H9 (cell line): ENCODE results near the gene BAIAP2. TPM values are rescaled to one million over a fixed set of nuclear protein-coding genes. Genes with fewer than 3 reads are reported as not detected.

Experiments used
- DNase-seq: peaks from one replicate; pipeline ENCODE4 v3.0.0-alpha.2; 2017
- H2AFZ ChIP-seq: one replicate; pipeline ENCODE4 v1.6.1; 2013; ENCODE audit warnings: mild to moderate bottlenecking, low read length, control low read depth, moderate library complexity
- H2AK5ac ChIP-seq: 2 replicates; pipeline ENCODE4 v1.6.1; 2013; ENCODE audit warnings: low read length, control low read depth, mixed read lengths; ENCODE audit not compliant: insufficient read length
- H2BK120ac ChIP-seq: one replicate; pipeline ENCODE4 v1.6.1; 2013; ENCODE audit warnings: low read depth, mild to moderate bottlenecking, low read length, control low read depth, inconsistent platforms; ENCODE audit not compliant: poor library complexity, severe bottlenecking
- H2BK12ac ChIP-seq: 2 replicates; pipeline ENCODE4 v1.6.1; 2013; ENCODE audit warnings: low read length, control low read depth, mixed read lengths, low read depth; ENCODE audit not compliant: insufficient read length
- H2BK15ac ChIP-seq: 2 replicates; pipeline ENCODE4 v1.6.1; 2013; ENCODE audit warnings: low read depth, low read length, control low read depth
- H2BK20ac ChIP-seq: one replicate; pipeline ENCODE4 v1.6.1; 2013; ENCODE audit warnings: low read depth, mild to moderate bottlenecking, low read length, control low read depth, inconsistent platforms; ENCODE audit not compliant: poor library complexity, severe bottlenecking
- H2BK5ac ChIP-seq: 2 replicates; pipeline ENCODE4 v1.6.1; 2013; ENCODE audit warnings: low read length, control low read depth, mixed read lengths; ENCODE audit not compliant: insufficient read length
- H3K14ac ChIP-seq: 2 replicates; pipeline ENCODE4 v1.6.1; 2013; ENCODE audit warnings: low read length, control low read depth; ENCODE audit not compliant: insufficient read depth
- H3K18ac ChIP-seq: 2 replicates; pipeline ENCODE4 v1.6.1; 2013; ENCODE audit warnings: low read depth, mild to moderate bottlenecking, mixed read lengths, low read length, control low read depth; ENCODE audit not compliant: insufficient read length
- H3K23ac ChIP-seq: 2 replicates; pipeline ENCODE4 v1.6.1; 2013; ENCODE audit warnings: low read length, control low read depth, mixed read lengths, low read depth; ENCODE audit not compliant: insufficient read length
- H3K23me2 ChIP-seq: 2 replicates; pipeline ENCODE4 v1.6.1; 2013; ENCODE audit warnings: low read depth, mild to moderate bottlenecking, mixed read lengths, low read length, control low read depth; ENCODE audit not compliant: insufficient read length, poor library complexity, severe bottlenecking
- H3K27ac ChIP-seq: 2 replicates; pipeline ENCODE4 v1.5.1; 2013; ENCODE audit warnings: low read length, control low read depth, mixed read lengths, low read depth; ENCODE audit not compliant: insufficient read length
- H3K27me3 ChIP-seq: 2 replicates; pipeline ENCODE4 v1.6.1; 2013; ENCODE audit warnings: low read length, control low read depth, inconsistent platforms; ENCODE audit not compliant: insufficient read depth
- H3K4ac ChIP-seq: 2 replicates; pipeline ENCODE4 v1.6.1; 2013; ENCODE audit warnings: low read depth, mild to moderate bottlenecking, control low read depth, inconsistent platforms, low read length, moderate library complexity
- H3K4me1 ChIP-seq: 2 replicates; pipeline ENCODE4 v1.6.1; 2013; ENCODE audit warnings: low read length, control low read depth, inconsistent platforms; ENCODE audit not compliant: insufficient read depth
- H3K4me2 ChIP-seq: 2 replicates; pipeline ENCODE4 v1.6.1; 2013; ENCODE audit warnings: low read length, control low read depth, mixed read lengths; ENCODE audit not compliant: insufficient read length, insufficient read depth
- H3K56ac ChIP-seq: 2 replicates; pipeline ENCODE4 v1.6.1; 2013; ENCODE audit warnings: low read depth, mild to moderate bottlenecking, mixed read lengths, low read length, control low read depth; ENCODE audit not compliant: insufficient read length
- H3K79me1 ChIP-seq: 2 replicates; pipeline ENCODE4 v1.6.1; 2013; ENCODE audit warnings: low read depth, mild to moderate bottlenecking, moderate library complexity, low read length, control low read depth, inconsistent platforms; ENCODE audit not compliant: insufficient read depth, poor library complexity, severe bottlenecking
- H3K79me2 ChIP-seq: 2 replicates; pipeline ENCODE4 v1.6.1; 2013; ENCODE audit warnings: low read length, control low read depth, inconsistent platforms; ENCODE audit not compliant: insufficient read depth
- H3K9ac ChIP-seq: 2 replicates; pipeline ENCODE4 v1.6.1; 2013; ENCODE audit warnings: low read length, control low read depth, mixed read lengths; ENCODE audit not compliant: insufficient read length; ENCODE audit errors: extremely low read depth
- H3K9me3 ChIP-seq: one replicate; pipeline ENCODE4 v1.6.1; 2013; ENCODE audit warnings: low read depth, low read length, inconsistent platforms; ENCODE audit not compliant: control insufficient read depth
- H3T11ph ChIP-seq: one replicate; pipeline ENCODE4 v1.6.1; 2013; ENCODE audit warnings: mild to moderate bottlenecking, low read length, control low read depth, inconsistent platforms
- H4K20me1 ChIP-seq: one replicate; pipeline ENCODE4 v1.6.1; 2013; ENCODE audit not compliant: control insufficient read depth, insufficient read length, insufficient read depth
- H4K5ac ChIP-seq: 2 replicates; pipeline ENCODE4 v1.6.1; 2013; ENCODE audit warnings: low read depth, mild to moderate bottlenecking, mixed read lengths, low read length, control low read depth; ENCODE audit not compliant: insufficient read length
- H4K8ac ChIP-seq: replicated peaks from 2 replicates; pipeline ENCODE4 v1.6.1; 2013; ENCODE audit warnings: low read length, control low read depth, mixed read lengths, low read depth; ENCODE audit not compliant: insufficient read length
- H4K91ac ChIP-seq: 2 replicates; pipeline ENCODE4 v1.6.1; 2013; ENCODE audit warnings: low read depth, mild to moderate bottlenecking, moderate library complexity, mixed read lengths, low read length, control low read depth; ENCODE audit not compliant: insufficient read length
- H3K27ac Mint-ChIP-seq, 3 experiments: 2 replicates in 2 of 3; 3 replicates in 1 of 3; pipeline ENCODE4 v1.8.0; 2020 to 2021; ENCODE audit warnings: mixed read lengths in 3 of 3, mild to moderate bottlenecking in 1 of 3, moderate library complexity in 1 of 3
- H3K27me3 Mint-ChIP-seq: 2 replicates; pipeline ENCODE4 v1.8.0; 2021; ENCODE audit warnings: low read depth, mild to moderate bottlenecking, moderate library complexity, mixed read lengths
- H3K36me3 Mint-ChIP-seq, 3 experiments: 2 replicates in 2 of 3; 3 replicates in 1 of 3; pipeline ENCODE4 v1.8.0; 2020 to 2021; ENCODE audit warnings: low read depth in 3 of 3, mixed read lengths in 3 of 3; ENCODE audit not compliant: insufficient read depth in 1 of 3
- H3K4me1 Mint-ChIP-seq, 2 experiments: 2 replicates each; pipeline ENCODE4 v1.8.0; 2020; ENCODE audit warnings: mixed read lengths in 2 of 2
- H3K4me3 Mint-ChIP-seq, 2 experiments: 2 replicates in 1 of 2; 3 replicates in 1 of 2; pipeline ENCODE4 v1.8.0; 2020 to 2021; ENCODE audit warnings: mild to moderate bottlenecking in 2 of 2, mixed read lengths in 2 of 2, moderate library complexity in 1 of 2
- H3K9me3 Mint-ChIP-seq, 2 experiments: 2 replicates in 1 of 2; 3 replicates in 1 of 2; pipeline ENCODE4 v1.8.0; 2020; ENCODE audit warnings: mild to moderate bottlenecking in 2 of 2, mixed read lengths in 2 of 2, moderate library complexity in 1 of 2
- WGBS: extraction: QIAGEN DNeasy Blood & Tissue Kit; methylation state at CpG from one replicate; pipeline ENCODE4 v1.1.7; 2013; ENCODE audit warnings: missing lambda C conversion rate, low lambda C conversion rate, mixed read lengths; ENCODE audit not compliant: insufficient read length; ENCODE audit errors: extremely low coverage; 5-methylcytosine and 5-hydroxymethylcytosine counted together
- total RNA-seq: library from RNA; stranded (reverse); gene quantifications from 2 replicates; pipeline ENCODE4 v1.2.1, GENCODE V29; 2021
- TF ChIP-seq, protein P1 (sequence below): fragments of 200-600 bp; sonication (generic); conservative IDR thresholded peaks from 3 replicates; pipeline ENCODE4 v1.8.0; 2021; ENCODE audit warnings: antibody characterized with exemption, mild to moderate bottlenecking

BAIAP2 gene
- total RNA-seq, 1 experiment from 2014 or later, result 27.8 TPM

DNA sequence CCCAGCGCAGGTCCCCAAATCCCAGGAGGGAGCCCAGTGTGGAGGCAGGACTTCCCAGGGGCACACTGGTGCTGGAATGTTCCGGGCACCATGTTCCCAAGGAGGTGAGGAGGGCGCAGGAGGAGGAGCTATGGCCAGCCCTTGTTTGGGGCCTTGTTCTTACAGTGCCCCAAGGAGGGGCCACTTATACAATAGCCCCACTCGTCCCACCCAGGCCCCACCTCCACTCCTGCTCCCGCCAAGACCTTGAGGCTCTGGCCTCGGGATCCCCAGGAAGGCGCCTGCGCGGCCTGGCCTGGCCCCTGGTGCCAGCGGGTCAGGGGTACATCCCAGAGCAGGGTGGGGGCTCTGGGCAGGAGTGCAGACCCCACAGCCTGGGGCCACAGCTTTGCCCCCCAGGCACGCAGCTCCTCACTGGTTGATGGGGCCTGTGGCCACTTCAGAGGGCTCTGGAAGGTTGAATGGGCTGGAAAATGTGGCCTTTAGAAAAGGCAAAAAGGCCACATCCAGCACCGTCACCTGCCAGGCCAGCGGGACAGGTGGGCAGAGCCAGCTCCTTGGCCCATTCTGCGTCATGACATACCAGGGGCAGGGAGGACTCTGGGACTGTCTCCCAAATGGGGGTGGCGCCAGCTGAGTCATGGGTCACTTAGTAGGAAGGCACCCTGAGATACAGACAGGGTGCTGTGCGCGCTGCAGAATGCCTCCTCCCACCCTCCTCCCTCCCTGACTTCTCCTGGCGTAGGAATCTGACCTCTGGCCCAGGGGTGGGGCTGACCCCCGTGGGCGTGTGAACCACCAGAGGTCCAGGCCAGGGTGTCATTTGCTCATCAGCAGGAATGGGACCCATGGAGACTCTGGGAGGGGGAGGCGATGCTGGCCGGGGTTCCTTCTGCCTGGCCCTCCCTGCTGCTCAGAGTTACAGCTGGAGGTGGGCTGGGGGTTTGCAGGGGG is 98.1 kb downstream of the BAIAP2 start:
- H3K79me2 ChIP-seq, result no peaks in the 10 kb centered on the region
- no peak overlapping the region for H2AK5ac ChIP-seq
- no CpG with 5 or more reads among the region's 22 CpGs for WGBS
- no peak overlapping the region for H4K91ac ChIP-seq
- no peak overlapping the region for H3K56ac ChIP-seq
- no peak overlapping the region for H3K14ac ChIP-seq
- H3K79me1 ChIP-seq, result no peaks in the 10 kb centered on the region
- H4K20me1 ChIP-seq, result no peaks in the 10 kb centered on the region
- no peak overlapping the region for H2BK20ac ChIP-seq
- no peak overlapping the region for H4K8ac ChIP-seq
- H4K5ac ChIP-seq, result no peak overlapping the region
- H3K4me2 ChIP-seq, result no peak overlapping the region
- no peak overlapping the region for H3T11ph ChIP-seq
- H2BK15ac ChIP-seq, result no peak overlapping the region
- no peak overlapping the region for H2AFZ ChIP-seq
- no peak overlapping the region for H3K27ac Mint-ChIP-seq
- H3K4ac ChIP-seq, result no peak overlapping the region
- H3K27me3 ChIP-seq, result no peaks in the 10 kb centered on the region
- no peaks in the 10 kb centered on the region for H3K23me2 ChIP-seq
- H3K4me3 Mint-ChIP-seq, result no peak overlapping the region
- no peak overlapping the region for H3K9ac ChIP-seq
- H2BK12ac ChIP-seq, result no peak overlapping the region
- peaks cover 3 to 6% of the 10 kb centered on the region in 2 experiments for H3K9me3 Mint-ChIP-seq
- TF ChIP-seq, protein P1, sequence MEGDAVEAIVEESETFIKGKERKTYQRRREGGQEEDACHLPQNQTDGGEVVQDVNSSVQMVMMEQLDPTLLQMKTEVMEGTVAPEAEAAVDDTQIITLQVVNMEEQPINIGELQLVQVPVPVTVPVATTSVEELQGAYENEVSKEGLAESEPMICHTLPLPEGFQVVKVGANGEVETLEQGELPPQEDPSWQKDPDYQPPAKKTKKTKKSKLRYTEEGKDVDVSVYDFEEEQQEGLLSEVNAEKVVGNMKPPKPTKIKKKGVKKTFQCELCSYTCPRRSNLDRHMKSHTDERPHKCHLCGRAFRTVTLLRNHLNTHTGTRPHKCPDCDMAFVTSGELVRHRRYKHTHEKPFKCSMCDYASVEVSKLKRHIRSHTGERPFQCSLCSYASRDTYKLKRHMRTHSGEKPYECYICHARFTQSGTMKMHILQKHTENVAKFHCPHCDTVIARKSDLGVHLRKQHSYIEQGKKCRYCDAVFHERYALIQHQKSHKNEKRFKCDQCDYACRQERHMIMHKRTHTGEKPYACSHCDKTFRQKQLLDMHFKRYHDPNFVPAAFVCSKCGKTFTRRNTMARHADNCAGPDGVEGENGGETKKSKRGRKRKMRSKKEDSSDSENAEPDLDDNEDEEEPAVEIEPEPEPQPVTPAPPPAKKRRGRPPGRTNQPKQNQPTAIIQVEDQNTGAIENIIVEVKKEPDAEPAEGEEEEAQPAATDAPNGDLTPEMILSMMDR, result no peak
- H3K9me3 ChIP-seq, result no peaks in the 10 kb centered on the region
- H2BK5ac ChIP-seq, result no peak overlapping the region
- no peaks in the 10 kb centered on the region for H3K27me3 Mint-ChIP-seq
- H2BK120ac ChIP-seq, result no peak overlapping the region
- H3K18ac ChIP-seq, result no peak overlapping the region
- peaks cover 0 to 7% of the 10 kb centered on the region in 2 experiments; a peak in 2 of 4 replicates for H3K4me1 Mint-ChIP-seq
- no peaks in the 10 kb centered on the region for H3K4me1 ChIP-seq
- no peak overlapping the region for H3K23ac ChIP-seq
- peaks cover 0 to 2% (median 0%) of the 10 kb centered on the region in 3 experiments; a peak in 2 of 7 replicates for H3K36me3 Mint-ChIP-seq
- no peak overlapping the region for H3K27ac ChIP-seq
- DNase-seq, result no peak
